Measurements from ENCODE around the gene ATL3.

- peak; percentile 69 to 92 (median 82) for TF ChIP-seq CTCF (IDR thresholded peaks at IDR 0.05)
- no peak for TF ChIP-seq POLR2A (IDR thresholded peaks at IDR 0.05)
Measured at GRCh38 chr11:63635762-63636465, 35.3 kb downstream of the ATL3 start.

All from heart left ventricle (tissue), 13 donors.